Stimulated activated CD4-positive, alpha-beta T cell treated with anti-CD3 and anti-CD28 coated beads, TNF-alpha, amount 100 ng/mL, for 48 hours (primary cell): Measurements from ENCODE around the gene TTC17.
"Not testable (repeated sequence)": the region's sequence is repeated elsewhere in the genome, so short reads cannot be mapped to it uniquely, and the experiment has no call there.

ENCODE experiments used
- DNase-seq, 3 donors: peaks; one replicate each; pipeline ENCODE4 v3.0.0-alpha.2; 2020; ENCODE audit warnings: low read depth in 3 of 3

Gene TTC17

DNA sequence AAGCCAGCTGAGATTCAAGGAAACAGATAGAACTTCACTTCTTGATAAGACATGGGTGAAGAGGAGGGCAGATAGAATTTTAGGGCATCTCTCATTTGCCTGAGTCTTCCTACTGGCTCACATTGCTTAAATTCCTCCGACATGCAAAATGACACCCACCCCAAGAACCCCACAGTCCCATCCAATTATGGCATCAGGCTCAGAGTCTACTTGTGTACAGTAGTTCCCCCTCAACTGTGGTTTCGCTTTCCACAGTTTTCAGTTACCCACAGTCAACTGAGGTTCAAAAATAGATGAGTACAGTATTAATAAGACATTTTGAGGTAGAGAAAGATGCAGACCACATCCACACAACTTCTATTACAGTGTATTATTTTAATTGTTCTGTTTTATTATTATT is 99.8 kb downstream of the TTC17 start:
- no peak for DNase-seq

DNA sequence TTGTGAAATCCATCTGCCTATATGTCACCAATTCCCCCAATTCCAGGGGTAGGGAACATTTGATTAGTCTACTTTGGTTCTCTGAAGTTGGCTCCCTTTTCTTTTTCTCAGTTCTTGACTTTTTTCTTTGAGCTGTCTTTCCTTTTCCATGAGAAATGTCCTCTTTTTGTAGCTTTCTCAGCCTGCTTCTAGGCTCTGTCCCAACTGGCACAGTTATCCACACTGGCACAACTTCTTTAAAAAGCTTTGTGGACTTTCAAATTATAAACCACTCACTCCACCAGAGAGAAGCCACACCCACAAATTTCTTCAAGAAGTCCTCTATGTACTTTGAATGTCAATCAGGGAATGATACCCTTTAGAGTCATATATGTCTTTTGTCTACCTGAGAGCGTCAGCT is 100.5 kb downstream of the TTC17 start:
- DNase-seq = no peak

DNA sequence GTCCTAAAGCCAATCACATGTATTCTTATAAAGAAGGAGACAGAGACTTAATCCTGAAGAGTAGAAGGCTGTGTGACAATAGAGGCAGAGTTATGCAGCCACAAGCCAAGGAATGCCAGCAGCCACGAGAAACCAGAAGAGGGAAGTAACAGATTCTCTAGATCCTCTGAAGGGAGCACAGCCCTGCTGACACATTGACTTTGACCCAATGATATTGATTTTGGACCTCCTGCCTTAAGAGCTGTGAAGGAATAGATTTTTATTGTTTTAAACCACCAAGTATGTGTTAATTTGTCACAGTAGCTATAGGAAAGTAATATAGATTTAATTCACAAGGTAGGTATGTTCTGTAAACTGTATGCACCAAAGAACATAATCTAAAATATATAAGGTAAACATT is 103.6 kb downstream of the TTC17 start:
- DNase-seq = no peak

DNA sequence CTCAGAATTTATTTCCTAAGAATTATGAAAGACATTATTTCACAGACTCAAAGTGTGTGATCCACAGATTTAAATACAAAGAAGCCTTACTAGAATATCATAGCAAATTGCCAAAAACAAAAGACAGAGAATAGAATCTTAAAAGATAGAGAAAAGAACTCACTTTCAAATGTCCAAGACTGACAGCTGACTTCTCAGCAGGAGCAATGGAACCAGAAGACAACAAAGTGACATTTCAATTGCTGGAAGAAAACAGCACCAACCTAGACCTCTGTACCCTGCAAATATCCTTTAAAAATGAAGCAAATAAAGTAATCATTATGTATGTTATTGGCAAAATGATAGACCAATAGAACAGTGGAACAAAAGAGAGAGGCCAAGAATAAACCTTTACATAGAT is 109.2 kb downstream of the TTC17 start:
- DNase-seq = no peak

DNA sequence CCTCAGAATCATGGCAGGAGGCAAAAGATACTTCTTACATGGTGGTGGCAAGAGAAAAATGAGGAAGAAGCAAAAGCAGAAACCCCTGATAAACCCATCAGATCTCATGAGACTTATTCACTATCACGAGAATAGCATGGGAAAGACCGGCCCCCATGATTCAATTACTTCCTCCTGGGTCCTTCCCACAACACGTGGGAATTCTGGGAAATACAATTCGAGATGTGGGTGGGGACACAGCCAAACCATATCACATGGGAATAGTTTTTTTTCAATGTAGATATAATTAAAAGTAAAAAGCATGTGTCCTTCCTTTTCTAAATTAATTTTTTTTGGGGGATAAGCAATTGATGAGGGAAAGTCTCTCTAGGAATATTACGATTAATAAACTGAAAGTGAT is 118.8 kb downstream of the TTC17 start:
- DNase-seq = not testable (repeated sequence)

DNA sequence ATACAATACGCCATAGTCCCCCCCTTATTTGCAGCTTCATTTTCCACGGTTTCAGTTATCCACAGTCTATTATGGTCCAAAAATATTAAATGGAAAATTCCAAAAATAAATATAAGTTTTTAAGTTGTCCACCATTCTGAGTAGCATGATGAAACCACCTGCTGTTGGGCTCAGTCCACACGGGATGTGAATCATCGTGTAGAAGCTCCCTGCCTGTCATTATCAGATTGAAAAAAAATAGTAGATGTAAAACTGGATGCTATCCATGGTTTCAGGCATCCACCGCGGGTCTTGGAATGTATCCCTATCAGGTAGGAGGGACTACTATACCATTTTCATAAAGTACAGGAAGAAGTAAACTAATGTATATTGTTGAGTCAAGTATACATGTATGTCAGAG is 127.4 kb downstream of the TTC17 start:
- no peak for DNase-seq

DNA sequence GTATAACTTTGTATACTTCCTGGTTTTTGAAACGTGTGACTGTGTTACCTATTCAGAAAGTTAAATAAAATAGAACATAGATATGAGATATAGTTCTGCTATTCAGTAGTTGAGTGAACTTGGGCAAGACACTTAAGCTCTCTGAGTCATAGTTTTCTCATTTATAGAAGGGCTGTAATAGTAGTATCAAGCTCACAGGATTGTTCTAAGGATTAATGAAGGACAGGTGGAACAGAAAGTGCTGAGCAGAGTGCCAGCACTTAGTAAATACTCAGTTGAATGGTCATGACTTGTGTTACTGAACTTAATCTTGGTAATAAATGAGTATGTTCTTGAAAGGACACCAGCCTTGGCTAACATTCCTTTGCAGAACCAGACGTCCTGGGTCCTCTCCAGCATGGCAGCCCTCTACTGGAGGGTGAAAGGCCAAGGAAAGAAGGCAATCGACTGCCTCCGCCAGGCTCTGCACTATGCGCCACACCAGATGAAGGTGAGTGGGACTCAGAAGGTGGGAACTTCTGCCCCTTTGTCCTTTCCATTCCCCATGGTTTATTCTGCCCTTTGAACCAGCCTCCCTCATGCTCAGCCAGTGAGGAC is 131.2 kb downstream of the TTC17 start:
- DNase-seq = no peak

DNA sequence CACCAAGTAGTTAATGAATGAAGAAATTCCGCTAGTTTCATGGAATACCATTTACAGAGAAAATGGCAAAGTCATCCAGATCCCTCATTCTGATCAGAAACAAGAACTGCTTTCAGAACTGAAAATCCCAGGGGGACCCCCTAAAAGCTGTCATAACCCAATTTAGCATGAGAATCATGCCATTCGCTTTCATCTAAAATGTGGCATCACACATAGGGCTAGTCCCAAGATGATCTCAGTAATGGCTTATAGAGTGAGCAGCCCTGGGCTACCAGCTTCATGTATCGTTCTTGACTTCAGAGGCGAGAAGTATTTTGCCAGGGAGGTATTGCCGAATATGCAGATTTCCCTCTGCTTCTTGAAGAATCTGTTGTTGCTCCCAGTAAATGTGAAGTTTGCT is 134.0 kb downstream of the TTC17 start:
- DNase-seq = no peak

DNA sequence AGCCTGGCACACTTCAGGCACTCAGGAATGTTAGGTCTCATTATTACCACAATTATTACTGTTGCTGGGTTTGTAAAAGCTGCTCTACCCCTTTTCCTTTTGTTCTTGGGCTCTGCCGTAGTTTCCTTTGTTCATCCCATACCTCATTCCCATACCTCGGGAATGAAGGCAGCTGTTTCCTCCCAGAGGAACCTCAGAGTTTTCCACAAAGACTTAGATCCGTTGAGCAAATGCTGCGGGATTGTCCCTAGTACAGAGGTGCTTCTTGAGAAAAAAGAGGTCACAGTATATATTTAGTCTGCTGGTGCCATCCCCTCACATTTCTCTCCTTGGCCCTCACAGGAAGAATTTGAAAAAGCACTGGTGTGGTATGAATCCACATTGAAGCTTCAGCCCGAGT is 134.7 kb downstream of the TTC17 start:
- DNase-seq = no peak

DNA sequence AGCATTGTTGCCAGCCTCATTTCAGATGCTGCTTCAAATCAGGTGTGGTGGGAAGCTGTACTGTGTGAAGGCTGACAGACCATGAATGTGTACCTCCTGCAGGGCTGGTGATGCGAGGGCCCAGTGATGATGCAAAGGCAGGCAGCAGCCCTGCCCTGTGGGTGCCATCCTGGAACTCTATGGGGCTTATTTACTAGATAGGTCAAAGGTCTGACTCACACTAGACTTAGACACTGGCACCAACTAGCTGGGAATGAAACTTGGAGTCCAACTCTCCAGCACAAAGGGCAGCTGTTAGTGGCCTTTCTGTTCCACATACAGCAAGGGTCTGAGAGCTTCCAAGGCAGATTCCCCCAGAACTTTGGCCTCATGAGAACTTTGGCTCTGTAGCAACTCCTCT is 138.4 kb downstream of the TTC17 start:
- no peak for DNase-seq

DNA sequence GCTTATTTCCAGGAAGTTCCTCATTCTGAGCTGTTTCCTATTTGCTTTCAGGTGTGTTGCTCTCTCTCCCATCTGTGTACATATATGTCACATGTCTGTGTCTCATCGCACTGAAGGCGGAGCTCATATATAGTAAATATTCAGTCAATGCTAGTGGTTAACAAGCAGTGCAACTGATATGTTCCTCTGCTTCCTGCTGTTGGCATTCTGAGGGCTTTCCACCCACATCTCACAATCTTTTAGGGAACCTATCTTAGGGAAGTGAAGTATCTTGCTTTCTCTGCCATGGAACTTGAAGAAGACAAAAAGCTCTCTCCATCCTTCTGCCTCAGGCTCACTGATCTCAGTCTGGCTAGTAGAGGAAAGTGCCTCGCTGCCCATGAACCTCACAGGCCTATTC is 139.8 kb downstream of the TTC17 start:
- DNase-seq = no peak

DNA sequence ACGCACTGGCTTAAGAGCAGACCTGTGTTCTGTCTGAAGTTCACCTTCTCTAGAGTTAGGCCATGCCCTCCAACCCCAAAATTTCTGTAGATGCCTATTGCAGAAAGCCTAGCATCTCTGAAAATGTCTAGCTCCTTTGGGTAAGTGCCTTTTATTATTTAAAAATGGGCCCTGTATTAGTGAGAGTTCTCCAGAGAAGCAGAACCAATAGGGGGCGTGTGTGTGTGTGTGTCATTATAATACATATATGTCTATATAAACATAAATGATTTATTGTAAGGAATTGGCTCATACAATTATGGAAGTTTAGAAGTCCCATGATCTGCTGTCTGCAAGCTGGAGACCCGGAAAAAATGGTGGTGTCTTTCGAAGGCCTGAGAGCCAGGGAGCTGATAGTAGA is 144.7 kb downstream of the TTC17 start:
- DNase-seq = no peak

DNA sequence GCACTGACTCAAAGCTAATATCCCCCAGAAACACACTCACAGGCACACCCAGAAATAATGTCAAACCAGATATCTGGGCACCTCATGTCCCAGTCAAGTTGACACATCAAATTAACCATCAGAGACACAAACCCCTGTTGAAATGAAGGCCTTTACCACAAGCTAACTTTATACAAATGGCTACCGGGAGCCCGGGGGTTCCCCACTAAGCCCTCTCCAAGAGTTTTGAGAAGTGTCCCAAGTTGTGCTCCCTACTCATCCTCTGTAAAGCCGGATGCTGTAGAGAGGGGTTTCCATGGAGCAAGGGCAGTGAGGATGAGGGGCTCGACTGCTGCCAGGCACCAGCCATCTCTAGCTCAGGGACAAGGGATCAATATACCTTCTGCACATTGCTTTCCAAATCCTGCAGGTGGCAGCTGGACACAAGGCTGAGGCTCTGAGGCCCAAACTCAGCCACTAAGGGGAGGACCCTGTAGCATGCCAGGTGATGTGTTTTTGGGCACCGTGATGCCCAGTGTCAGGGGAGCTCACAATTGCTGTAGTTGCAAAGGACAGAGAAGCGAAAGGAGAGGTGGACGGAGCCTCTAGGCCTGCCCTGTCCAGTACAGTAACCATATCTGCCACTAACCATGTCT is 145.7 kb downstream of the TTC17 start:
- no peak for DNase-seq

DNA sequence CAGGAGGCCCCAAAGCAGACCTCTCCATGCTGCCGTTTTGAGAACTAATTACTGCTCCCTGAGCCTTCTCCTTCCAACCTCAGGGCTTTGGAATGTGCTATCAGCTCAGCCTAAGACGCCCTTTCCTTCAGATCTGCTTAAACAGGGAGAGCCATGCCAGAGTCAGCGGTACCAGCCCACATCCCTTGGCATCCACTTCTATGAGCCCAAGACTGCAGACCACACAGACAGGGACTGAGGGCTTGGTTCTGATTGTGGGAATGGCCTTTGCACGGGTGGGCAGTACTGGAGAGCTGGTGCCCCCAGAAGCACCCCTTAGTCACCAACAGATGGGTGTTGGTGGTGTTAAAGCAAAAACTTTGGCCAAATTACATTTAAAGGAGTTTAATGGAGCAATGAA is 146.5 kb downstream of the TTC17 start:
- DNase-seq = no peak

DNA sequence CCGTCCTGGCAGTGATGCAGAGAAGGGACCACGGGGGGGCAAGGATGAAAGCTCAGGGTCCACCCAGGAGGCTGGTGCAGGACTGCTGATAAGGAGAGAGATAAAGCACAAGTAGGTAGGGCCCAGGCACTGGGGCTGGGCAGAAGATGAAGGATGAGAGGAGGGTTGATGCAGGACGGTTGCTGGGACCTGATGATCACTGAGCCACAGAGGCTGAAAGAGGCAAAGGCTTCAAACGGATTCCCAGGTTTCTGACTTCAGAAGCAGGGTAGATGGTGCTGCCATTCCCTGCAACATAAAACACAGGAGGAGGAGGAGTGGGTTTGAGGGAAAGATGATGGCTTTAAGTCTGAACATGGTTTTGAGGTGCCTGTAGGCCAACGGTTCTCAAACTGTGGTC is 148.5 kb downstream of the TTC17 start:
- no peak for DNase-seq

DNA sequence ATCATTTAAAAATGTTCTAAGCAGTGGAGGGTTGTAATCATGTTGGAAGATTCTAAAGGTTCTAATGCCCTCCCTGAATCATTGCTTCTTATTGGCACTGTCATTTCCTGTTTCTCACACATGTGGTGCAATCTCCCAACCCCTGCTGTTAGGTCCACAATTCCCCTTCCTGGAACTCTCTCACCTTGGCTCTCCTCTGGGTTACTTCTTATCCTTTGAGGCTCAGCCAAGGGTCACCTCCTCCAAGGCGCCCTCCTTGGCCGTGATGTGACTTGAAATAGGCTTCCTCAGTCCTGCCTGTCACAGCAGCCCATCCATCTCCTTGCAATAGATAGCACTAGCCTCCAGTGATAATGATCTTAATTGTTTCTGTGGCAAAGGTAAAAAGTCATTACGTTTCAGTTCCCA is 149.8 kb downstream of the TTC17 start:
- no peak for DNase-seq

DNA sequence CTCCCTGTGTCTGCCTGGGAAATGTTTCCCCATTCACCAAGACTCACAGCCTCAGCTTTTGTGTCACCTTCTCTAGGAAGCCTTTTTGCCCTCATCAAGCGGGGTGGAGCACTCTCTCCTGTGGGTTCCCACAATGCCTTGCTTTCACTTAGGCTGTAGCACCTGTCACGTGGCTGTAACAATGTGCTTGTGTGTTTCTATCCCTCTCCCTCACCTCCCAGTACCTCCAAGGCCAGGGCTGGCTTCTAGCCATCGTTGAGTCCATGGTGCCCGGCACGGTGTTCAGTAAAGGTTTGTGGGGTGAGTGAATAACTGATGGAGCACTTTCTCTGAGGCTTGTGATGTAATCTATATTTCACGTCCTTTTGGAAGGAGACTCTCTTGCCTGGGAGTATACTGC is 153.2 kb downstream of the TTC17 start:
- no peak for DNase-seq

DNA sequence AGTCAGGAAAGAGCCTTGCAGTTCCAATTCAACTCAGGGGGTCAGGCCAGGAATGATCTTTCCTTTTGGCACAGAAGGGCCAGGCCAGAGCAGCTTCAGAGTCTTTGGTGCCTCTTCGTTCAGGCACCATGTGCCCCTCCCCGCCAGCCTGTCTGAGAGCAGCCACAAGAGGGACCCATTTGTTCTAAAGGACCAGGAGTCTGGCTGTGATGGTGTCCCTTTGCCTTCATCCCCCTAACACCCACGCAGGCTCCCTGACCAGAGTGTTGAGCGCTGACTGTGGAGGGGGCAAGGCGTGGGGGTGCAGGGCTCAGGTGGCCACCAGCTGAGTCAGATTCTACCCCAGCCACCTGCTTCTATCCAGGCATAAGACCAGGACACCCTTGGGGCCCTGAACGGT is 156.4 kb downstream of the TTC17 start:
- DNase-seq = no peak

DNA sequence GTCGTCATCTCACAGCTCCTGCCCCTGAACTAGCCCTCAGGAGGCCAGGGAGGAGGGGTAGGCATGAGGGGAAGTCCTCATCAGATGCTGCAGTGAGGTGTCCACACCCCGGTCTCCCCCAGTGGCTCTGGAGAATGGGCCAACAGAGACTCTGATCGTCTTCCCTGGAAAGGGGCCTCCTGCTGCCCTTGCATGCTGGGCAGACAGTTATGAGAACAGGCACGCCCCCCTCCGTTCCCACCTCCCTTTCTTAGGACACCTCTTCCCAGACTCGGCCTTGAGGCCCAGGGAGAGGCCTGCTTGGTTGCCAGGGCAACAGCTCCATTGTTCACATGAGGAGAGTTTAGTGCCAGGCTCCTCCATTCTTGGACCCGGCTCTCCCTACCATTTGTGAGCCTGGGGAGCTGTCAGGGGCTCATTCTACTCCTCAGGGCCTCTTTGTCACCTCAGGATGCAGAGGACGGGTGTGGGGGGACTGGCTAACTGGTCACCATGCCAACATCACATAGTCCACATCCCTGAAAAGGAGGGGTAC is 157.7 kb downstream of the TTC17 start:
- DNase-seq = no peak

DNA sequence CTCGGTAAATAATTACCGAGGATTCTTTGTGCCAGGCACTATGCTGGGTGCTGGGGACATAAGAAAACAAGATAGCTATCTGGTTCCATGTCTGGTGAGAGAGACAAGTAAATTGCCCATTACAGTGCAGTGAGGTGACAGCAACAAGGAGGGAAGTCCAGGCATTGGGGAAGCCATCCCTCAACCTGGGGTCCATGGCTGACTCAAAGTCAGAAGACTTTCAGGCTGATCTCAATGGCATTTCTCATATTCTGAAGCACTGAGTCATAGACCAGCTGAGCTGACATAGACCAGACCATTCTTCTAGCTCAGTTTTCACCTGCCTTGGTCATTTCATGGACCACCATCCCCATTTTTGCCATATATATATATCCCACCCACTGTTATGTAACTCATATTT is 158.8 kb downstream of the TTC17 start:
- no peak for DNase-seq

DNA sequence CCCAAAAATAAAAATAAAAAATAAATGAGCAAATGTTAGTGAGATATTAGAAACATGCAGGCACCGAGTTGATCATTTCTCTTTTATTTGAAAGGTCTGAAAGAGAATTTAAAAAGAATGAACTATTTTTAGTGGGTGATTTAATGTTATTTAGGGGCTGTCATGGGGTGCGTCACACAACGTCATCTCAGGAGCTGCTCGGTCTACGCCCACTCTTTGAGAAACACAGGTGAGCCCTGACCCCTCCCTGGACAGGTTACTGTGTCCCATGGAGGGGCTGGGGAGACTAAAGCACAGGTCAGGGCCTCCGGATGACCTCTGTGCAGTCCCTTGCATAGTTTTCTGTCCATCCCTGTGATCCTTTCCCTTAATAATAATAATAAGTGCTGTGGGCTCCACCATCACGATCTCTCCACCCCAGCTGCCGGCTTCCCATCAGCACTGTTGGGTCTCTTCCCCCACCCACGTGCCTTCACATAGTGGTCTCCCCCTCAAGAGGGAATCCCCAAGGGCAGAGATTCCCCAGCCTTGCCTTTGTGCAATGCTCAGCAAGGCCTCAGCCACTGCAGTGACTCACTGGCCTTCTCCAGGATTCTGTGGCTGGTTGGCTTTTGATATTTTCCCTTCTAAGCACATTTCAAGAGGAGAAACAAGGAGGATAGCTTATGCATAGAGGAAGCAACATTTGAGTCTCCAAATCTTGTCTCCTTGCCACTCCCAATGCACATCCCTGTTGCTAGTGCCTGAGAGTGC is 159.9 kb downstream of the TTC17 start:
- no peak for DNase-seq

DNA sequence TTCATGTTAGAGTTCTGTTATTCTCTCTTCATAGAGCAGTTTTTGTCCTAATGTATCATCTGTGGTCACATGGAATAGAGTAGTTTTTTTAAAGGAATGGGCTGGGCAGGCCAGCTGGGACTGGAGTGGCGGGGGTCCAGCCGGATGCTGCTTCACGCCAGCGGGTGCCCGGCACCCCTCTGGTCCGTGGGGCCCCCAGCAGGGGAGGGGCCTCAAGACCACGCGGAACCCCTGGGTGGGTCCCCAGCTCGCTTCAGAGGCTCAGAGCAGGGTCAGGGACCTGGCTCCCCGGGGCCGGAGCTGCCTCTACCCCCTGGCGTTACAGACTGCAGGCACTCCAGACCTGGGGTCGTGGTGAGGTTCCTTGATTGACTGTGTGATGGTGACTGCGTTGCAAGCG is 162.8 kb downstream of the TTC17 start:
- no peak for DNase-seq

DNA sequence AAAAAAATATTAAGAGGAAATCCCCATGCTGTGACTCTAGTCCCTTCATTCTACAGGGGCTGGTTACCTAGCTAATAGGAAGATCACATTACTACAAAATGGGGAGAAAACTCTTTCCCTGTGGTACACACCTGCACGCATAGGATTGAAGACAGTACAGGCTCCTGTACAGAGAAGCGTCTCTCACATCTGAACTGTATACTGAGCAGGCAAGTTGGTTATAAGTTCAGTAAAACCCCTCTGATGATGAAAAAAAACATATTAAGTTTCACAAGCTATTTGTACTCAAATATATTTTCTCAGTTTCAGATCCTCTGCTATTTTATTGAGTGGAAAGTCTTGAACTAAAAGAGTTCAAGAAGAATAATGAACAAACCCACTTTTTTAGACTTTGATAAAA is 164.9 kb downstream of the TTC17 start:
- DNase-seq = no peak
